ENCODE measurements around the gene PANX1.

- no peak for TF ChIP-seq CTCF (IDR thresholded peaks at IDR 0.05)
- no peak for TF ChIP-seq POLR2A (IDR thresholded peaks at IDR 0.05)
These were observed 14.0 kb downstream of the PANX1 start for GRCh38 chr11:94142308-94143281.

All from right lobe of liver (tissue), 4 donors.